Prostate gland (tissue), 2 donors: ENCODE results near the gene KCNC1. TPM values are rescaled to one million over a fixed set of nuclear protein-coding genes. Genes with fewer than 3 reads are reported as not detected.

Source experiments
- DNase-seq: peaks from one replicate; pipeline ENCODE4 v3.0.0-alpha.2; 2019; ENCODE audit warnings: low spot score
- H3K27ac ChIP-seq, 2 donors: fragments of 200-600 bp; sonication (generic); 2 replicates each; pipeline ENCODE4 v1.5.1; 2017 to 2019
- H3K27me3 ChIP-seq: fragments of 200-600 bp; sonication (generic); replicated peaks from 2 replicates; pipeline ENCODE4 v1.5.1; 2019; ENCODE audit not compliant: insufficient read depth
- H3K36me3 ChIP-seq, 2 donors: fragments of 200-600 bp; sonication (generic); 1 replicate in 1 of 2; 2 replicates in 1 of 2; pipeline versions ENCODE4 v1.5.1 to v1.8.1; 2017 to 2019
- H3K4me1 ChIP-seq: fragments of 200-600 bp; sonication (generic); replicated peaks from 2 replicates; pipeline ENCODE4 v1.5.1; 2019
- H3K4me3 ChIP-seq, 2 donors: fragments of 200-600 bp; sonication (generic); 2 replicates each; pipeline ENCODE4 v1.5.1; 2017 to 2019
- H3K9me3 ChIP-seq: fragments of 200-600 bp; sonication (generic); 2 replicates; pipeline ENCODE4 v1.5.1; 2017
- POLR2A ChIP-seq: fragments of 450-650 bp; IDR thresholded peaks from one replicate; pipeline ENCODE4 v1.6.1; 2016; ENCODE audit warnings: antibody characterized with exemption, mild to moderate bottlenecking
- POLR2AphosphoS5 ChIP-seq: sonication (generic); formaldehyde crosslinking; IDR thresholded peaks from one replicate; pipeline ENCODE4 v1.6.1; 2017; ENCODE audit warnings: antibody characterized with exemption
- WGBS: methylation state at CpG from one replicate; pipeline ENCODE4 v1.1.5; 2018; 5-methylcytosine and 5-hydroxymethylcytosine counted together
- intact Hi-C: fragments of 100-400 bp; cut with DNase I; formaldehyde crosslinking; loops from one replicate; pipeline ENCODE4 v1.14.2; 2022
- total RNA-seq, 2 donors: library from RNA; depleted of rRNA; stranded (reverse); fragments of >200 nt; gene quantifications; one replicate each; pipeline ENCODE4 v1.1.0, GENCODE V29; 2016
- TF ChIP-seq, protein P1 (sequence below), 4 experiments: fragments of 200-600 bp in 2 of 4; fragments of 450-650 bp in 2 of 4; sonication (generic) in 2 of 4; IDR thresholded peaks; 1 replicate in 3 of 4; 2 replicates in 1 of 4; pipeline ENCODE4 v1.5.1; 2016 to 2019; ENCODE audit warnings: antibody characterized with exemption in 4 of 4, mild to moderate bottlenecking in 2 of 4, moderate library complexity in 2 of 4

KCNC1 gene
- total RNA-seq, 2 donors from 2014 or later = 3.0 TPM; not detected in 1

DNA sequence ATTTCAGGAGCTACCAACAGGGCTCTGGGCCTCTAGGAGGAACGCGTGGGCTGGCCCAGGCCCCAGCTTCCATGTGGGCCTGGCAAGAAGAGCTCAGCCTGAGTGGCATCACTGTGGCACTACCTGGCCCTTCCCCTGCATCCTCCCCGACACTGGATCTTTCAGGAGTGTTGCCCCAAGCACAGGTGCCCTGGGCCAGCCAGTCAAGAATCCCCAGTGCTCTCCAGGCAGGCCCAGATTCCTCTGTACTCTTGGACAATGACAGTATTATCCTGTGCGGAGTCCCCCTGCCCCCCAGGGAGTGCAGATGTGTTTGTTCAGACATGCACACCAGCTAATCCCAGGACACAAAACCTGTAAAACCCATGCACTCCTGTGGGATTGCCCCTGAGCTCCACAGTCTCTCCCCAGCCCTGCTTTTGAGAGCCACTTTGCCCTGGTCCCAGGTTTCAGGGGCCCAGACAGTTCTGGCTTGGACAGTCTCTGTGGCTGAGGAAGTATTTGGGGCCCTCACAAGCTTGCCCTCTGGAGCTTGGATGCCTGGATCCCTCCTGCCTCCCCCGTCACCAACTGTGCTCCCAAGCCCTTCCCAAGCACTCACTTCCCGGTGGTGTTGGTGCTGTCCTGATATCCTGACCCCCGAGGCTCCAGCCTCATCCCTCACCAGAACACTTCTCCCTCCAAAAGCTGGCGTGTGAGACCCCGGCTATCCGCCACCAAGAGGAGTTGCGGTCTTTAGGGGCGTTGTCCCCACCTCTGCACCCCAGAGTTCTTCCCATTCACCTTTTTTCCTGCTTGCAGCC, 39.9 kb downstream of the KCNC1 start:
- H3K4me1 ChIP-seq = no peaks in the 10 kb centered on the region
- intact Hi-C loops = no loop called here
- TF ChIP-seq, protein P1, sequence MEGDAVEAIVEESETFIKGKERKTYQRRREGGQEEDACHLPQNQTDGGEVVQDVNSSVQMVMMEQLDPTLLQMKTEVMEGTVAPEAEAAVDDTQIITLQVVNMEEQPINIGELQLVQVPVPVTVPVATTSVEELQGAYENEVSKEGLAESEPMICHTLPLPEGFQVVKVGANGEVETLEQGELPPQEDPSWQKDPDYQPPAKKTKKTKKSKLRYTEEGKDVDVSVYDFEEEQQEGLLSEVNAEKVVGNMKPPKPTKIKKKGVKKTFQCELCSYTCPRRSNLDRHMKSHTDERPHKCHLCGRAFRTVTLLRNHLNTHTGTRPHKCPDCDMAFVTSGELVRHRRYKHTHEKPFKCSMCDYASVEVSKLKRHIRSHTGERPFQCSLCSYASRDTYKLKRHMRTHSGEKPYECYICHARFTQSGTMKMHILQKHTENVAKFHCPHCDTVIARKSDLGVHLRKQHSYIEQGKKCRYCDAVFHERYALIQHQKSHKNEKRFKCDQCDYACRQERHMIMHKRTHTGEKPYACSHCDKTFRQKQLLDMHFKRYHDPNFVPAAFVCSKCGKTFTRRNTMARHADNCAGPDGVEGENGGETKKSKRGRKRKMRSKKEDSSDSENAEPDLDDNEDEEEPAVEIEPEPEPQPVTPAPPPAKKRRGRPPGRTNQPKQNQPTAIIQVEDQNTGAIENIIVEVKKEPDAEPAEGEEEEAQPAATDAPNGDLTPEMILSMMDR (IDR thresholded peaks at IDR 0.05) = no peak
- no peak for TF ChIP-seq POLR2A
- no peak overlapping the region for H3K4me3 ChIP-seq
- no peaks in the 10 kb centered on the region for H3K9me3 ChIP-seq
- H3K27ac ChIP-seq = no peak overlapping the region
- no peaks in the 10 kb centered on the region for H3K36me3 ChIP-seq
- no peak for DNase-seq
- 75% methylated on average over 11 of the region's 12 CpGs for WGBS
- no peaks in the 10 kb centered on the region for H3K27me3 ChIP-seq

DNA sequence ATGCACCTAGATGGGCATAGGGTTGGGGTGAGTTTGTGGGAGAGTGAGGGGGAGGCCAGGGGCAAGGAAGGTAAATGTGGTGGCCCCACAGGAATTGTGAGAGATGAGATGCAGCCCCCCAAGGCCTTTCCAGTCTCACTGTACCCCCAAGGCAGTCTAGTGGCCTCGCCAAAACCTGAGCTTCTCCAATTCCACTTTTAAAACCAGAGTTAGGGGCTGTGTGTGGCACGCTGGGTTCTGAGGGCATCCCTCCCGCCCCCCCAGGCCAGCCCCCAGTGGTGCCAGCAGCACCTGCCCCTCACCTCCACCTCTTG, 40.4 kb downstream of the KCNC1 start:
- intact Hi-C loops = no loop called here
- TF ChIP-seq, protein P1 (IDR thresholded peaks at IDR 0.05) = no peak
- TF ChIP-seq POLR2A (no peak), POLR2AphosphoS5 (no peak)
- no peak for DNase-seq
- H3K27me3 ChIP-seq = no peaks in the 10 kb centered on the region
- H3K4me3 ChIP-seq = no peak overlapping the region
- H3K36me3 ChIP-seq = no peaks in the 10 kb centered on the region
- H3K27ac ChIP-seq = no peak overlapping the region
- WGBS = 90% methylated on average over 3 of the region's 3 CpGs
- H3K9me3 ChIP-seq = no peaks in the 10 kb centered on the region
- no peaks in the 10 kb centered on the region for H3K4me1 ChIP-seq

DNA sequence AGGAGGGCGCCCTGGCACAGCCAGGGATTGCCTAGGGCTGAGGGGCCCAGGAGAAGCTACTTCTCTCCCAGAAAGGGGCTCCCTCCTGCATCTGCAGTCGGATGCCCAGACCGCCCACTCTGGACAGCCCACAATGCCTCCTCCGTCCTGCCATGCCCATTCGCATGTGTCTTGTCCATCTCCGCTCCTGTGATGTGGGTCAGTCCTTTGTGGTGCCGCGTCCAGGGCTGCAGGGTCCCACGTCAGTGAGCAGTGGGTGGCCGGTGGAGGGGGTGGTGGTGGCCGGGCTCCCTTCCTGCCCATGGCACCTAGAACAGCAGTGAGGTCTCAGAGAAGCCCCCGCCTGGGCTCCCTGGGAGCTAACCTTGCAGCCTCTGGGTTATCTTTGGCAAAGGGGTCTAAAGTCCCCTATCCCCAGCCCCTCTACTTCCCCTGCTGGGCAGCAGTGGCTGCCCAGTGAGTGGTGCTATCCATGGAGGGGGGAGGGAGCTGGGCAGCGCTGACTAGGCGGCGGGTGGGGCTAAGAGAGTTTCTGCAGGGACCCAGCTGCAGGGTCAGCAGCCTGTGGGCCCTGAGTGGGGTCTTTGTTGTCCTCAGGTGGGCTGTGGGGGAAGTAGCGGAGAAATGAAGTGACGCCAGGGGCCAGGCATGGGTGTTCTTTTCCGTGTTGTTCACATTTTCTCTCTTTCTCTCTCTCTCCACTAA, 41.1 kb downstream of the KCNC1 start:
- H3K27me3 ChIP-seq = no peaks in the 10 kb centered on the region
- DNase-seq = no peak
- WGBS = 88% methylated on average over 18 of the region's 18 CpGs
- no peaks in the 10 kb centered on the region for H3K9me3 ChIP-seq
- no peak overlapping the region for H3K27ac ChIP-seq
- TF ChIP-seq, protein P1 (IDR thresholded peaks at IDR 0.05) = no peak
- no peaks in the 10 kb centered on the region for H3K4me1 ChIP-seq
- intact Hi-C loops = no loop called here
- H3K36me3 ChIP-seq = no peaks in the 10 kb centered on the region
- H3K4me3 ChIP-seq = no peak overlapping the region

DNA sequence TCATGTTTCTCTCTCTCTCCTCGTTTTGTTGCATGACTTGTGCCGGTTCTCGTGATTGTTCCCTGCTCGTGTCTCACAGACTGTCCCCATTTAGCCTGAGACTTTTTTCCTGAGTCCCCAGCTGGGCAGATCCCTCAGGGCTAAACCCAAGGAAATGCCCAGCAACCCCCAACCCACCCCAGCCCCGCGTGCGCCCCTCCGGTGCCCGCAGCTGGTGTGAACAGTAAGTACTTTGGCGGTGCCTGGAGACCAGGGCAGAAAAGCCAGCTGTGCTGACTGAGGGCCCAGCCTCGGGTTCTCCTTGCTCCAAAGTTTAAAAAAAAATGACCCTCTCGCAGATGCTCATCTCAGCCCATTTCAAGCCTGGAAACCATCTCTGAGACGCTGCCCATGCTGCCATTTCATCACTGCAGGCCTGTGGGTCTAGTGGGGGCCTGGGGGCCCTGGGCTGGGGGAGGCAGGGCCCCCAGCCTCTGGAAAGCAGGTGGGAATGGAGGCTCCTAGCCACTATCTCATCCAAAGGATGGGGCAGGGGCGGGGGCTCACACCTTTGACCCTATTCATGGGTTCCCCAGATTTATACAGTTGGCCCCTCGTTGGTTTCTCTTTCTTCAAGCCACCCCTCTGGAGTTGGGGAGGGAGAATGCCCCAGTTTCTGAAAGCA, 41.8 kb downstream of the KCNC1 start:
- H3K4me1 ChIP-seq = no peaks in the 10 kb centered on the region
- no peak overlapping the region for H3K4me3 ChIP-seq
- H3K27me3 ChIP-seq = no peaks in the 10 kb centered on the region
- no peak for DNase-seq
- TF ChIP-seq POLR2A (no peak), POLR2AphosphoS5 (no peak)
- TF ChIP-seq, protein P1 (IDR thresholded peaks at IDR 0.05) = no peak
- H3K36me3 ChIP-seq = no peaks in the 10 kb centered on the region
- H3K27ac ChIP-seq = no peak overlapping the region
- H3K9me3 ChIP-seq = no peaks in the 10 kb centered on the region
- intact Hi-C loops = no loop called here
- 84% methylated on average over 15 of the region's 15 CpGs for WGBS
